K562 (cell line): ENCODE data around the gene UBR1. TPM values are rescaled to one million over a fixed set of nuclear protein-coding genes. Genes with fewer than 3 reads are reported as not detected.

Source experiments
- BCOR ChIP-seq: fragments of 450-650 bp; IDR thresholded peaks from 2 replicates; pipeline ENCODE4 v1.6.1; 2016
- CAMTA2 ChIP-seq: fragments of 250-450 bp; sonication (Bioruptor Pico); conservative IDR thresholded peaks from 2 replicates; pipeline ENCODE4 v1.5.1; 2022
- CBX5 ChIP-seq: IDR thresholded peaks from 2 replicates; pipeline ENCODE4 v1.6.1; 2014; ENCODE audit warnings: low read depth, borderline replicate concordance
- CC2D1A ChIP-seq: fragments of 450-650 bp; IDR thresholded peaks from 2 replicates; pipeline ENCODE4 v1.6.1; 2017; ENCODE audit warnings: mild to moderate bottlenecking
- FOXK2 ChIP-seq, 2 experiments: fragments of 450-650 bp; IDR thresholded peaks in 1 of 2; conservative IDR thresholded peaks in 1 of 2; 2 replicates each; pipeline ENCODE4 v1.6.1; 2016; ENCODE audit warnings: low read depth in 2 of 2, mild to moderate bottlenecking in 1 of 2
- HDAC2 ChIP-seq: fragments of 450-650 bp; IDR thresholded peaks from 2 replicates; pipeline ENCODE4 v1.6.1; 2016; ENCODE audit warnings: mild to moderate bottlenecking
- HDAC6 ChIP-seq: IDR thresholded peaks from 2 replicates; pipeline ENCODE4 v1.6.1; 2012; ENCODE audit warnings: low read depth, mild to moderate bottlenecking, control low read depth, inconsistent platforms, low read length, moderate library complexity
- L3MBTL2 ChIP-seq: fragments of 450-650 bp; IDR thresholded peaks from 2 replicates; pipeline ENCODE4 v1.6.1; 2016; ENCODE audit warnings: mild to moderate bottlenecking, moderate library complexity
- SMARCA5 ChIP-seq: fragments of 450-650 bp; IDR thresholded peaks from 2 replicates; pipeline ENCODE4 v1.6.1; 2016
- SMARCE1 ChIP-seq: fragments of 450-650 bp; IDR thresholded peaks from 2 replicates; pipeline ENCODE4 v1.7.1; 2016; ENCODE audit warnings: mild to moderate bottlenecking
- SRSF3 ChIP-seq: fragments of 200-400 bp; formaldehyde crosslinking; IDR thresholded peaks from 2 replicates; pipeline ENCODE4 v1.6.1; 2016; ENCODE audit warnings: mild to moderate bottlenecking, low read length, moderate library complexity; ENCODE audit not compliant: insufficient read depth
- TOE1 ChIP-seq, 2 experiments: fragments of 450-650 bp in 1 of 2; sonication (generic) in 1 of 2; formaldehyde crosslinking in 1 of 2; IDR thresholded peaks; 2 replicates each; pipeline versions ENCODE4 v1.7.1 to v1.8.0; 2016 to 2022; ENCODE audit warnings: borderline replicate concordance in 2 of 2, mild to moderate bottlenecking in 2 of 2, antibody characterized with exemption in 1 of 2, inconsistent platforms in 1 of 2, low read depth in 1 of 2, missing genetic modification reagents in 1 of 2, moderate library complexity in 1 of 2
- ZBTB40 ChIP-seq, 2 experiments: fragments of 450-650 bp in 1 of 2; sonication (generic) in 1 of 2; formaldehyde crosslinking in 1 of 2; IDR thresholded peaks; 2 replicates each; pipeline versions ENCODE4 v1.7.1 to v1.9.0; 2016 to 2022; ENCODE audit warnings: inconsistent platforms in 1 of 2, mild to moderate bottlenecking in 1 of 2, missing genetic modification reagents in 1 of 2
- ZNF12 ChIP-seq: sonication (generic); formaldehyde crosslinking; IDR thresholded peaks from 2 replicates; pipeline ENCODE4 v1.4.0; 2020; ENCODE audit warnings: mild to moderate bottlenecking, missing genetic modification reagents
- ZNF77 ChIP-seq: fragments of 250-450 bp; sonication (Bioruptor Pico); IDR thresholded peaks from 2 replicates; pipeline ENCODE4 v1.5.0; 2020
- polyA plus RNA-seq, 8 experiments: library from polyadenylated mRNA; depleted of rRNA in 4 of 8; stranded (reverse) in 5 of 8; unstranded in 3 of 8; fragments of >200 nt; fragmentation: Nextera tagmentation in 2 of 8; fragmentation: Illumina TruSeq in 1 of 8; extraction: Ambion mirVana in 2 of 8; extraction: Trizol in 1 of 8; gene quantifications; 2 replicates each; pipeline versions ENCODE4 v1.2.1 to v1.2.3, GENCODE V29; 2011 to 2014; ENCODE audit warnings: inconsistent platforms in 1 of 8, missing spikeins in 1 of 8
- total RNA-seq, 7 experiments: library from RNA; depleted of rRNA in 6 of 7; stranded (reverse); fragments of >200 nt in 6 of 7; fragmentation: Illumina TruSeq in 2 of 7; extraction: Trizol in 2 of 7; gene quantifications; 2 replicates each; pipeline versions ENCODE4 v1.2.1 to v1.2.3, GENCODE V29; 2011 to 2021; ENCODE audit warnings: low replicate concordance in 1 of 7
- TF ChIP-seq, protein P1 (sequence below): fragments of 250-450 bp; sonication (Bioruptor Pico); IDR thresholded peaks from 2 replicates; pipeline ENCODE4 v1.8.0; 2021; ENCODE audit warnings: mild to moderate bottlenecking, moderate library complexity

UBR1 gene
- total and polyA plus RNA-seq, 9 of the 15 experiments (the other 6 are each of a cell fraction or from before 2014, with no cell fraction given) = 5.8 to 30.7 (median 15.3) TPM

GRCh38 chr15:43132830-43133429 is 27.1 kb upstream of the UBR1 start (continued):
- 0 out of 2 replicates have a peak, but pooled peaks have one; percentile 13 for TF ChIP-seq ZBTB40 (IDR thresholded peaks at IDR 0.05)
- no peak for TF ChIP-seq ZBTB40 (CRISPR knock-in tag; IDR thresholded peaks at IDR 0.05)
- 0 out of 2 replicates have a peak, but pooled peaks have one; percentile 32 for TF ChIP-seq HDAC2
- TF ChIP-seq TOE1 (IDR thresholded peaks at IDR 0.05; ENCODE audit: borderline replicate concordance) = 0 out of 2 replicates have a peak, but pooled peaks have one; percentile 52
- no peak for TF ChIP-seq TOE1 (CRISPR knock-in tag; IDR thresholded peaks at IDR 0.05; ENCODE audit: borderline replicate concordance, low read depth)
- TF ChIP-seq FOXK2 (conservative IDR thresholded peaks at IDR 0.05 in 1 of 2, IDR thresholded peaks at IDR 0.05 in 1 of 2; ENCODE audit: low read depth in 2 of 2) = no peak
- peak; percentile 73; the same call in 1 of the 2 replicates for TF ChIP-seq BCOR
- TF ChIP-seq CC2D1A = peak; percentile 45; the same call in 1 of the 2 replicates
- TF ChIP-seq SMARCA5 = peak; percentile 51; the same call in 1 of the 2 replicates
- TF ChIP-seq CAMTA2 (CRISPR knock-in tag) = no peak
- TF ChIP-seq ZNF77 (CRISPR knock-in tag) = no peak
- TF ChIP-seq, protein P1, sequence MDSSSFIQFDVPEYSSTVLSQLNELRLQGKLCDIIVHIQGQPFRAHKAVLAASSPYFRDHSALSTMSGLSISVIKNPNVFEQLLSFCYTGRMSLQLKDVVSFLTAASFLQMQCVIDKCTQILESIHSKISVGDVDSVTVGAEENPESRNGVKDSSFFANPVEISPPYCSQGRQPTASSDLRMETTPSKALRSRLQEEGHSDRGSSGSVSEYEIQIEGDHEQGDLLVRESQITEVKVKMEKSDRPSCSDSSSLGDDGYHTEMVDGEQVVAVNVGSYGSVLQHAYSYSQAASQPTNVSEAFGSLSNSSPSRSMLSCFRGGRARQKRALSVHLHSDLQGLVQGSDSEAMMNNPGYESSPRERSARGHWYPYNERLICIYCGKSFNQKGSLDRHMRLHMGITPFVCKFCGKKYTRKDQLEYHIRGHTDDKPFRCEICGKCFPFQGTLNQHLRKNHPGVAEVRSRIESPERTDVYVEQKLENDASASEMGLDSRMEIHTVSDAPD (CRISPR knock-in tag) = no peak
- TF ChIP-seq ZNF12 = no peak
- TF ChIP-seq SRSF3 = no peak
- no peak for TF ChIP-seq HDAC6
- TF ChIP-seq L3MBTL2 = no peak
- peak; percentile 54 for TF ChIP-seq SMARCE1
- no peak for TF ChIP-seq CBX5
